ENCODE measurements around the gene TMEM30B. TPM values are rescaled to one million over a fixed set of nuclear protein-coding genes. Genes with fewer than 3 reads are reported as not detected.

Gene TMEM30B
- polyA plus RNA-seq, 1 of the 3 experiments (the other 2 are of a cell fraction), result 0.15 TPM

DNA sequence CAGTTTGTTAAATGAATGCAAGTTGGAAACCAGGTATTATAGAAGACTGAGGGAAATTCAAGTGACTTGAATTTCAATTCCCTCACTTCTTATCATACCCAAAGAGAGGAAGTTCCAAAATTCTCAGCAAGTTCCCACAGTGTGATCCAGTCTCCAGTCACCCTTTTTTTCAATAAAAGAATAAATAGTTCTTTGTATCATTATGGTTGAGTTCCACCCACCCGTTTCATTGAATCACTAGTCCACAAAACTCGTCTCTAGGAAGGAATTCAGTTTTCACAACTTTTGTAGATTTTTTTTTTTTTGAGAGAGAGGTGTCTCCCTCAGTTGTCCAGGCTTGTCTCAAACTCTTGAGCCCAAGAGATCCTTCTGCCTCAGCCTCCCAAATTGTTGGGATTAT, 1.6 kb upstream of the TMEM30B start:
- WGBS (ENCODE audit: low lambda C conversion rate), result 90% methylated on average over 2 of the region's 2 CpGs
- Histone ChIP-seq H3K27ac (ENCODE audit: low read depth in 2 of 2, low read length in 1 of 2) (no peak overlapping the region), H3K36me3 (replicated peaks in 1 of 2; ENCODE audit: control insufficient read depth in 1 of 2, insufficient read depth in 2 of 2, low read length in 1 of 2) (no peaks in the 10 kb centered on the region), H3K4me1 (ENCODE audit: control insufficient read depth in 1 of 2, insufficient read depth in 2 of 2, low read depth in 1 of 2, low read length in 1 of 2) (peaks cover 6 to 8% of the 10 kb centered on the region in 2 experiments; a peak in 2 of 4 replicates), H3K4me2 (no peak overlapping the region), H3K79me2 (ENCODE audit: insufficient read depth) (no peaks in the 10 kb centered on the region), H2AFZ (ENCODE audit: low read depth) (no peak overlapping the region), H3K9ac (no peak overlapping the region), H3F3A (replicated peaks; ENCODE audit: insufficient read depth) (no peaks in the 10 kb centered on the region), H3K27me3 (ENCODE audit: insufficient read depth) (no peaks in the 10 kb centered on the region), H4K20me1 (ENCODE audit: insufficient read depth) (no peaks in the 10 kb centered on the region), H3K9me3 (no peaks in the 10 kb centered on the region), H3K4me3 (ENCODE audit: low read depth in 2 of 2, low read length in 1 of 2) (no peak overlapping the region), H3K9me2 (no peaks in the 10 kb centered on the region)
- ChIA-PET POLR2A (no interaction called here), CTCF (interaction anchor here (1.0 to 11.8 kb wide), 4 partner anchors 9 to 50 kb away, joined by 4 to 104 read pairs (median 18); no protein-coding TSS in a partner anchor)
- DNase-seq, result no peak
- TF ChIP-seq TAF1 (IDR thresholded peaks at IDR 0.05; ENCODE audit: borderline replicate concordance, low read depth, low read length) (no peak), RCOR1 (IDR thresholded peaks at IDR 0.05; ENCODE audit: low read length) (no peak), NFIC (IDR thresholded peaks at IDR 0.05; ENCODE audit: borderline replicate concordance) (no peak), RAD21 (IDR thresholded peaks at IDR 0.05; ENCODE audit: low read length) (no peak), JUND (IDR thresholded peaks at IDR 0.05) (no peak), EZH2phosphoT487 (IDR thresholded peaks at IDR 0.05; ENCODE audit: borderline replicate concordance, low read depth) (no peak), RXRA (IDR thresholded peaks at IDR 0.05; ENCODE audit: borderline replicate concordance, low read depth) (no peak), NRF1 (IDR thresholded peaks at IDR 0.05; ENCODE audit: low read depth, low read length) (no peak), SMC3 (IDR thresholded peaks at IDR 0.05; ENCODE audit: low read depth, low read length) (no peak), GABPA (IDR thresholded peaks at IDR 0.05; ENCODE audit: low read depth) (no peak), FOXJ3 (CRISPR knock-in tag; IDR thresholded peaks at IDR 0.05) (no peak), ELF1 (IDR thresholded peaks at IDR 0.05) (no peak), MXI1 (IDR thresholded peaks at IDR 0.05; ENCODE audit: low read depth, low read length) (no peak), RFX5 (IDR thresholded peaks at IDR 0.05; ENCODE audit: low read length) (no peak)
- TF ChIP-seq, protein P1, sequence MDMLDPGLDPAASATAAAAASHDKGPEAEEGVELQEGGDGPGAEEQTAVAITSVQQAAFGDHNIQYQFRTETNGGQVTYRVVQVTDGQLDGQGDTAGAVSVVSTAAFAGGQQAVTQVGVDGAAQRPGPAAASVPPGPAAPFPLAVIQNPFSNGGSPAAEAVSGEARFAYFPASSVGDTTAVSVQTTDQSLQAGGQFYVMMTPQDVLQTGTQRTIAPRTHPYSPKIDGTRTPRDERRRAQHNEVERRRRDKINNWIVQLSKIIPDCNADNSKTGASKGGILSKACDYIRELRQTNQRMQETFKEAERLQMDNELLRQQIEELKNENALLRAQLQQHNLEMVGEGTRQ (IDR thresholded peaks at IDR 0.05; ENCODE audit: borderline replicate concordance, low read depth, low read length), result no peak
- TF ChIP-seq, protein P2, sequence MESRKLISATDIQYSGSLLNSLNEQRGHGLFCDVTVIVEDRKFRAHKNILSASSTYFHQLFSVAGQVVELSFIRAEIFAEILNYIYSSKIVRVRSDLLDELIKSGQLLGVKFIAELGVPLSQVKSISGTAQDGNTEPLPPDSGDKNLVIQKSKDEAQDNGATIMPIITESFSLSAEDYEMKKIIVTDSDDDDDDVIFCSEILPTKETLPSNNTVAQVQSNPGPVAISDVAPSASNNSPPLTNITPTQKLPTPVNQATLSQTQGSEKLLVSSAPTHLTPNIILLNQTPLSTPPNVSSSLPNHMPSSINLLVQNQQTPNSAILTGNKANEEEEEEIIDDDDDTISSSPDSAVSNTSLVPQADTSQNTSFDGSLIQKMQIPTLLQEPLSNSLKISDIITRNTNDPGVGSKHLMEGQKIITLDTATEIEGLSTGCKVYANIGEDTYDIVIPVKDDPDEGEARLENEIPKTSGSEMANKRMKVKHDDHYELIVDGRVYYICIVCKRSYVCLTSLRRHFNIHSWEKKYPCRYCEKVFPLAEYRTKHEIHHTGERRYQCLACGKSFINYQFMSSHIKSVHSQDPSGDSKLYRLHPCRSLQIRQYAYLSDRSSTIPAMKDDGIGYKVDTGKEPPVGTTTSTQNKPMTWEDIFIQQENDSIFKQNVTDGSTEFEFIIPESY (IDR thresholded peaks at IDR 0.05; ENCODE audit: borderline replicate concordance, low read depth), result no peak

DNA sequence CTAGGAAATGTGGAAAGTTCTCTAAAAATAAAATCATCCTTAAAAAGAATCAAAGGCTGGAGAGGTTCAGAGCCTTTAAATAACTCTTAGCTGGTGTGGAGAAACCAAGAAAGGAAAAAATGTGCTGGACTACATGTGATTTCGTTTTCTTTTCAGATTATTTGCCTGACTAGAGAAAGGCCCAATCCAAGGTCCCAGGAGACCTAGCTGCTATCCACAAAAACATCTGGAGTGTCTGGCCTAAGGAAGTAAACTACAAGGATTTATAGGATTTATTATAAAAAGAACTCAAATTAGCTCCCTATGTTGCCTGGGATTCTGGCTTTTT, 774 bp upstream of the TMEM30B start:
- Histone ChIP-seq H3K79me2 (ENCODE audit: insufficient read depth) (no peaks in the 10 kb centered on the region), H3K4me3 (ENCODE audit: low read depth in 2 of 2, low read length in 1 of 2) (no peak overlapping the region), H3K9ac (no peak overlapping the region), H4K20me1 (ENCODE audit: insufficient read depth) (no peaks in the 10 kb centered on the region), H3K4me2 (no peak overlapping the region), H3K27me3 (ENCODE audit: insufficient read depth) (no peaks in the 10 kb centered on the region), H3K36me3 (replicated peaks in 1 of 2; ENCODE audit: control insufficient read depth in 1 of 2, insufficient read depth in 2 of 2, low read length in 1 of 2) (no peaks in the 10 kb centered on the region), H3K4me1 (ENCODE audit: control insufficient read depth in 1 of 2, insufficient read depth in 2 of 2, low read depth in 1 of 2, low read length in 1 of 2) (peaks cover 6 to 8% of the 10 kb centered on the region in 2 experiments; a peak in 2 of 4 replicates), H3K9me2 (no peaks in the 10 kb centered on the region), H3F3A (replicated peaks; ENCODE audit: insufficient read depth) (peaks cover 3% of the 10 kb centered on the region), H2AFZ (ENCODE audit: low read depth) (no peak overlapping the region), H3K27ac (ENCODE audit: low read depth in 2 of 2, low read length in 1 of 2) (no peak overlapping the region), H3K9me3 (no peaks in the 10 kb centered on the region)
- no peak for DNase-seq
- ChIA-PET POLR2A (no interaction called here), CTCF (interaction anchor here (0.8 to 11.8 kb wide), 5 partner anchors 10 to 773 kb away, joined by 3 to 104 read pairs (median 8); no protein-coding TSS in a partner anchor)
- WGBS (ENCODE audit: low lambda C conversion rate), result 100% methylated on average over 1 of the region's 1 CpG
- no peak for TF ChIP-seq MXI1 (IDR thresholded peaks at IDR 0.05; ENCODE audit: low read depth, low read length)
- TF ChIP-seq RCOR1 (IDR thresholded peaks at IDR 0.05; ENCODE audit: low read length), result no peak
- TF ChIP-seq MEF2A (IDR thresholded peaks at IDR 0.05; ENCODE audit: borderline replicate concordance, low read depth), result no peak
- no peak for TF ChIP-seq JUND (IDR thresholded peaks at IDR 0.05)
- no peak for TF ChIP-seq CHD2 (IDR thresholded peaks at IDR 0.05; ENCODE audit: low read length, partially characterized antibody)
- TF ChIP-seq GATA2 (CRISPR knock-in tag; IDR thresholded peaks at IDR 0.05), result no peak

Measured in SK-N-SH (cell line).